Smooth muscle cell (in vitro differentiated cells): ENCODE data around the gene SEC23IP. TPM values are rescaled to one million over a fixed set of nuclear protein-coding genes. Genes with fewer than 3 reads are reported as not detected.

Experiments used
- DNase-seq: peaks from one replicate; lab custom pipeline; 2025; ENCODE audit not compliant: unreplicated experiment; lab: John Stamatoyannopoulos, UW
- H2AFZ ChIP-seq: fragments of 200-600 bp; sonication (generic); 2 replicates; pipeline ENCODE4 v1.6.0; 2016; ENCODE audit warnings: antibody characterized with exemption, low read depth, mild to moderate bottlenecking
- H3F3A ChIP-seq: fragments of 200-600 bp; sonication (generic); 2 replicates; pipeline ENCODE4 v1.6.0; 2017; ENCODE audit warnings: antibody characterized with exemption, low read depth
- H3K27ac ChIP-seq: fragments of 200-600 bp; sonication (generic); 2 replicates; pipeline ENCODE4 v1.5.1; 2016; ENCODE audit warnings: low read depth, mild to moderate bottlenecking
- H3K27me3 ChIP-seq: fragments of 200-600 bp; sonication (generic); 2 replicates; pipeline ENCODE4 v1.6.1; 2016; ENCODE audit warnings: low read depth, mild to moderate bottlenecking
- H3K36me3 ChIP-seq: fragments of 200-600 bp; sonication (generic); 2 replicates; pipeline ENCODE4 v1.5.1; 2016; ENCODE audit warnings: low read depth
- H3K4me1 ChIP-seq: fragments of 200-600 bp; sonication (generic); 2 replicates; pipeline ENCODE4 v1.5.1; 2016; ENCODE audit warnings: low read depth
- H3K4me2 ChIP-seq: fragments of 200-600 bp; sonication (generic); 2 replicates; pipeline ENCODE4 v1.6.0; 2016; ENCODE audit warnings: mild to moderate bottlenecking
- H3K4me3 ChIP-seq: fragments of 200-600 bp; sonication (generic); 2 replicates; pipeline ENCODE4 v1.5.1; 2016; ENCODE audit warnings: mild to moderate bottlenecking
- H3K79me2 ChIP-seq: fragments of 200-600 bp; sonication (generic); 2 replicates; pipeline ENCODE4 v1.6.0; 2016; ENCODE audit warnings: low read depth, mild to moderate bottlenecking
- H3K9ac ChIP-seq: fragments of 200-600 bp; sonication (generic); 2 replicates; pipeline ENCODE4 v1.6.0; 2016; ENCODE audit warnings: low read depth
- H3K9me3 ChIP-seq: fragments of 200-600 bp; sonication (generic); replicated peaks from 2 replicates; pipeline ENCODE4 v1.5.1; 2016; ENCODE audit warnings: low read depth
- H4K20me1 ChIP-seq: fragments of 200-600 bp; sonication (generic); 2 replicates; pipeline ENCODE4 v1.6.0; 2016; ENCODE audit warnings: low read depth
- CTCF ChIP-seq: fragments of 200-600 bp; sonication (generic); IDR thresholded peaks from 2 replicates; pipeline ENCODE4 v1.5.1; 2017; ENCODE audit warnings: borderline replicate concordance, mild to moderate bottlenecking, antibody characterized with exemption; ENCODE audit not compliant: insufficient read depth, poor library complexity, severe bottlenecking
- WGBS: methylation state at CpG from one replicate; pipeline ENCODE4 v1.1.7; 2016; ENCODE audit warnings: low lambda C conversion rate; 5-methylcytosine and 5-hydroxymethylcytosine counted together
- polyA plus RNA-seq: library from polyadenylated mRNA; unstranded; fragments of >200 nt; fragmentation: Nextera tagmentation; extraction: Ambion mirVana; gene quantifications from 2 replicates; pipeline ENCODE4 v1.2.1, GENCODE V29; 2016
- total RNA-seq: library from RNA; depleted of rRNA; stranded (reverse); fragments of >200 nt; gene quantifications from 2 replicates; pipeline ENCODE4 v1.2.3, GENCODE V29; 2014

The SEC23IP gene
- total and polyA plus RNA-seq, 2 experiments from 2014 or later, result 35.9 to 49.4 TPM

- H3K27ac ChIP-seq, result no peak overlapping the region
- H3K79me2 ChIP-seq, result peaks cover 3% of the 10 kb centered on the region
These were observed 27.3 kb downstream of the SEC23IP start for GRCh38 chr10:119919826-119920225.

GRCh38 chr10:119928411-119928810, 35.9 kb downstream of the SEC23IP start:
- peaks cover 27% of the 10 kb centered on the region for H3K36me3 ChIP-seq
- no peaks in the 10 kb centered on the region for H3K4me1 ChIP-seq
- no peak for DNase-seq
- H3K4me2 ChIP-seq, result no peak overlapping the region
- H3K9ac ChIP-seq, result no peak overlapping the region
- H3K79me2 ChIP-seq, result no peaks in the 10 kb centered on the region
- no peak overlapping the region for H2AFZ ChIP-seq
- H3K9me3 ChIP-seq, result no peaks in the 10 kb centered on the region
- no peak overlapping the region for H3K27ac ChIP-seq
- no peak for TF ChIP-seq CTCF
- H4K20me1 ChIP-seq, result peaks cover 29% of the 10 kb centered on the region
- H3K27me3 ChIP-seq, result no peaks in the 10 kb centered on the region
- H3F3A ChIP-seq, result no peaks in the 10 kb centered on the region
- no peak overlapping the region for H3K4me3 ChIP-seq

More at GRCh38 chr10:119919826-119920225, 27.3 kb downstream of the SEC23IP start:
- Histone ChIP-seq H3K27me3 (no peaks in the 10 kb centered on the region), H3K4me2 (no peak overlapping the region), H3K9me3 (no peaks in the 10 kb centered on the region), H2AFZ (no peak overlapping the region), H3K4me1 (no peaks in the 10 kb centered on the region), H3K9ac (no peak overlapping the region), H3K4me3 (no peak overlapping the region), H3K36me3 (peaks cover 40% of the 10 kb centered on the region), H4K20me1 (peaks cover 8% of the 10 kb centered on the region), H3F3A (no peaks in the 10 kb centered on the region)
- TF ChIP-seq CTCF, result no peak
- DNase-seq, result no peak
- 94% methylated on average over 1 of the region's 1 CpG for WGBS

- Histone ChIP-seq H3F3A (no peaks in the 10 kb centered on the region), H3K79me2 (no peaks in the 10 kb centered on the region), H2AFZ (no peak overlapping the region), H3K27ac (no peak overlapping the region), H3K27me3 (no peaks in the 10 kb centered on the region), H3K9ac (no peak overlapping the region), H3K36me3 (peaks cover 23% of the 10 kb centered on the region), H3K4me1 (no peaks in the 10 kb centered on the region), H3K9me3 (no peaks in the 10 kb centered on the region), H3K4me2 (no peak overlapping the region), H4K20me1 (peaks cover 19% of the 10 kb centered on the region), H3K4me3 (no peak overlapping the region)
- no peak for TF ChIP-seq CTCF
- WGBS, result 62% methylated on average over 4 of the region's 4 CpGs
- DNase-seq, result no peak
These were observed 39.3 kb downstream of the SEC23IP start for GRCh38 chr10:119931871-119932270.

GRCh38 chr10:119932631-119933030, 40.1 kb downstream of the SEC23IP start:
- peaks cover 20% of the 10 kb centered on the region for H4K20me1 ChIP-seq
- H2AFZ ChIP-seq, result no peak overlapping the region
- 91% methylated on average over 4 of the region's 4 CpGs for WGBS
- H3K27ac ChIP-seq, result no peak overlapping the region
- H3K4me2 ChIP-seq, result no peak overlapping the region
- TF ChIP-seq CTCF, result no peak
- H3K9ac ChIP-seq, result no peak overlapping the region
- no peaks in the 10 kb centered on the region for H3K79me2 ChIP-seq
- no peaks in the 10 kb centered on the region for H3F3A ChIP-seq
- peaks cover 15% of the 10 kb centered on the region for H3K36me3 ChIP-seq
- no peak for DNase-seq
- H3K27me3 ChIP-seq, result no peaks in the 10 kb centered on the region
- H3K4me3 ChIP-seq, result no peak overlapping the region
- H3K4me1 ChIP-seq, result no peaks in the 10 kb centered on the region
- no peaks in the 10 kb centered on the region for H3K9me3 ChIP-seq
